GM12874 (cell line): ENCODE measurements around the gene TPT1.

Experiments
- CTCF ChIP-seq: IDR thresholded peaks from 2 replicates; pipeline ENCODE4 v1.5.1; 2011; ENCODE audit warnings: low read depth, mild to moderate bottlenecking, control low read depth, low read length, moderate library complexity; ENCODE audit not compliant: insufficient read depth

Gene TPT1

GRCh38 chr13:45316996-45317395, 24.0 kb downstream of the TPT1 start:
- no peak for TF ChIP-seq CTCF

DNA sequence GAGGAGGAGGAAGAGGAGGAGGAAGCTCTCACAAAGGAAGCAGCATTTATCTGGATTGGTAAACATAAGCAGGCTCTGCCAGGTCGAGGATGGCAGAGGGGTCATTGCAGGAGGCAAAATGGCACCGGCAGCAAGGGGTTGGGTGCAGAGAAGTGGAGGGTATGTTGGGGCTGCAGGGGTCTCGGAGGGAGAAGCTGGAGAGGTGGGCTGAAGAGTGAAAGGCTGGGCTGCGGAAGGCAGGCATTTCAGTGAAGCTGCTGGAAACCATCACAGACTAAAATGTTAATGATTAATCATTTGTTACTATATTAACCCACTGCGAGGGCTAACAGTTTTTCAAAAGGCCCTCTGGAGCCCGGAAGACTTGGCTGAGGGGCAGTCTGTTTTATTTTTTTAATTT, 24.6 kb downstream of the TPT1 start:
- no peak for TF ChIP-seq CTCF

GRCh38 chr13:45315520-45316167, 25.3 kb downstream of the TPT1 start:
- no peak for TF ChIP-seq CTCF

DNA sequence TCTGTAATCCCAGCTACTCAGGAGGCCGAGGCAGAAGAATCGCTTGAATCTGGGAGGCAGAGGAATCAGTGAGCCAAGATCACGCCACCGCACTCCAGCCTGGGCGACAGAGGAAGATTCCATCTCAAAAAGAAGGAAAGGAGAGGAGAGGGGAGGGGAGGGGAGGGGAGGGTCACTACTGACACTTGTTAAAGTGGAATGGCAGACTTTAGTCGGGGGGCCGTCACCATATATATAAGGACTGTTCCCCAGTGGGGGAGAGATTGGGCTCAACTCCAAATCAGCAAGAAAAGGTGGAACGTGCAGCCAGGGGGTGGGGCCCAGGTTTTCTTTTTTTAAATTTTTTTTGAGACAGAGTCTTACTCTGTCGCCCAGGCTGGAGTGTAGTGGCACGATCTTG, 26.2 kb downstream of the TPT1 start:
- no peak for TF ChIP-seq CTCF

GRCh38 chr13:45310341-45311131, 30.4 kb downstream of the TPT1 start:
- TF ChIP-seq CTCF: no peak

DNA sequence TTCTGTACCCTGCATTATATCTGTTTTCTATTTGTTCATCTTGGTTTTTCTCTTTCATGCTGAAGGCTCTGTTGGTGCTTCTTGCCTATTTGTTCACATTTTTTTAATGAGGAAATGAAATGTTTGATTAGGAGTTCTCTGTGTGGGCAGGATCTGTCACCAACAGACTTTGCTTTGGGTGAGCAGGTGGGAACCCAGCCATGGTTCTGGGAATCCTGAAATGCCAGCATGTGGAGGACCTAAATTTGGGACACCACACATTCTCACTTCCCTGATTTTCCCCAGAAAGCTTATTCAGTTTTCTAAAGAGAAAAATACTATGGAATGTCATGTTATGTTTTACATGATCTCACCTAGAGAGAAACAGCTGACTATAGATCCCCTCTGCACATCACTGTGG, 34.0 kb downstream of the TPT1 start:
- TF ChIP-seq CTCF: no peak

DNA sequence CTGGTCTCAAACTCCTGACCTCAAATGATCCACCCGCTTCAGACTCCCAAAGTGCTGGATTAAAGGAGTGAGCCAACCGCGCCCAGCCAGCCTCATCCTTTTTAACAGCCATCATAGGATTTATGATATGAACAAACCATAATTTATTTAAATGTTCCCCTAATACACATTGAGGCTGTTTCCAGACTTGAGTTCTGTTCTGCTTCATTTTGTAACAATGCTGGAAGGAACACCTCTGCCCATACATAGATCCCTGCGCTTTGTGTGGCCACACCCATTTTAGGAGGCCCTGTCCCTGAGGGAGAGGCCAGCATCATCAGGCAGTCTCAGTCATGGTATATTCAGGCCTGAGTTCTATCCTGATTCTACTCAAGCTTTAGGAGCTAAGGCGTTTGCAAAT, 35.9 kb downstream of the TPT1 start:
- TF ChIP-seq CTCF: no peak
